Vagina (tissue), 2 donors: Measurements from ENCODE around the gene RCAN3. TPM values are rescaled to one million over a fixed set of nuclear protein-coding genes. Genes with fewer than 3 reads are reported as not detected.

ENCODE experiments used
- DNase-seq, 2 donors: peaks; one replicate each; pipeline ENCODE4 v3.0.0-alpha.2; 2017; ENCODE audit errors: extremely low spot score in 2 of 2
- H3K27ac ChIP-seq: fragments of 200-600 bp; sonication (generic); one replicate; pipeline ENCODE4 v1.5.1; 2019
- H3K27me3 ChIP-seq: fragments of 200-600 bp; sonication (generic); one replicate; pipeline ENCODE4 v1.5.1; 2019
- H3K36me3 ChIP-seq, 2 donors: fragments of 200-600 bp; sonication (generic); one replicate each; pipeline ENCODE4 v1.5.1; 2017 to 2019
- H3K4me1 ChIP-seq: fragments of 200-600 bp; sonication (generic); one replicate; pipeline ENCODE4 v1.5.1; 2019
- H3K4me3 ChIP-seq, 2 donors: fragments of 200-600 bp; sonication (generic); 1 replicate in 1 of 2; 2 replicates in 1 of 2; pipeline ENCODE4 v1.5.1; 2016 to 2019
- H3K9me3 ChIP-seq: fragments of 200-600 bp; sonication (generic); one replicate; pipeline ENCODE4 v1.5.1; 2019
- CTCF ChIP-seq, 3 experiments: fragments of 450-650 bp in 2 of 3; fragments of 200-600 bp in 1 of 3; sonication (generic) in 1 of 3; IDR thresholded peaks; one replicate each; pipeline ENCODE4 v1.5.1; 2017 to 2019; ENCODE audit warnings: antibody characterized with exemption in 3 of 3, mild to moderate bottlenecking in 2 of 3, moderate library complexity in 2 of 3
- POLR2A ChIP-seq, 2 donors: fragments of 450-650 bp; IDR thresholded peaks; one replicate each; pipeline ENCODE4 v1.6.1; 2017; ENCODE audit warnings: antibody characterized with exemption in 2 of 2, mild to moderate bottlenecking in 2 of 2, moderate library complexity in 2 of 2
- POLR2AphosphoS5 ChIP-seq, 2 donors: sonication (generic); formaldehyde crosslinking; IDR thresholded peaks; one replicate each; pipeline ENCODE4 v1.9.0; 2017; ENCODE audit warnings: antibody characterized with exemption in 2 of 2, mild to moderate bottlenecking in 2 of 2, low read depth in 1 of 2; ENCODE audit not compliant: insufficient read depth in 1 of 2
- intact Hi-C: fragments of 100-400 bp; cut with DNase I; formaldehyde crosslinking; loops from one replicate; pipeline ENCODE4 v1.15.1; 2023
- total RNA-seq: library from RNA; depleted of rRNA; stranded (reverse); fragments of >200 nt; gene quantifications from one replicate; pipeline ENCODE4 v1.2.3, GENCODE V29; 2016

The RCAN3 gene
- total RNA-seq, 1 donor from 2014 or later = 11.3 TPM

- Histone ChIP-seq H3K36me3 (no peaks in the 10 kb centered on the region), H3K9me3 (no peaks in the 10 kb centered on the region), H3K4me3 (no peak overlapping the region), H3K4me1 (no peaks in the 10 kb centered on the region), H3K27me3 (no peaks in the 10 kb centered on the region), H3K27ac (no peak overlapping the region)
- DNase-seq = no peak
- intact Hi-C loops = no loop called here
- TF ChIP-seq POLR2AphosphoS5 (IDR thresholded peaks at IDR 0.05; ENCODE audit: insufficient read depth in 1 of 2, low read depth in 1 of 2) (no peak), CTCF (IDR thresholded peaks at IDR 0.05) (no peak), POLR2A (IDR thresholded peaks at IDR 0.05) (no peak)
These were observed 67.9 kb downstream of the RCAN3 start for GRCh38 chr1:24570265-24571125.

DNA sequence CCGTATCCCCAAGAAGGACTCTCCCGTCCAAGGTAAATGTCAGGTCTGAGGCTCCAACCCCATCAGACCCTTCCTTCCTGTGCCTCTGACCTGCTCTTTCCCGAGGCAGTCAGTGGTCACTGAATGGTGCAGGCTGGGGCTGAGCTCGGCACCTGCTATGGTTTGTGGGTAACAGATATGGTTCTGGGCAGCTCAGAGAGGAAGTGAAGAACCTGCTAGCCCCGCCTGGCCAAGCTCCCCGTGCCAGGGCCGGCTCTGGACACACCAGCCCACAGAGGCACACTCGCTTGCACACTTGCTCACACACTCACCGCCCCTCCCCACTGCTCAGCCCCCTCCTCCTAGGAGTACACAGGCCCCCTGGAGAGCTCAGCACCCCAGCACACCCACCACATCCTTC is 69.7 kb downstream of the RCAN3 start:
- no peak overlapping the region for H3K27ac ChIP-seq
- no peaks in the 10 kb centered on the region for H3K27me3 ChIP-seq
- no peak overlapping the region for H3K4me3 ChIP-seq
- intact Hi-C loops = no loop called here
- H3K4me1 ChIP-seq = no peaks in the 10 kb centered on the region
- TF ChIP-seq CTCF (IDR thresholded peaks at IDR 0.05) = no peak
- TF ChIP-seq POLR2AphosphoS5 (IDR thresholded peaks at IDR 0.05; ENCODE audit: insufficient read depth in 1 of 2, low read depth in 1 of 2) = no peak
- no peak for TF ChIP-seq POLR2A (IDR thresholded peaks at IDR 0.05)
- no peaks in the 10 kb centered on the region for H3K36me3 ChIP-seq
- no peaks in the 10 kb centered on the region for H3K9me3 ChIP-seq
- no peak for DNase-seq

DNA sequence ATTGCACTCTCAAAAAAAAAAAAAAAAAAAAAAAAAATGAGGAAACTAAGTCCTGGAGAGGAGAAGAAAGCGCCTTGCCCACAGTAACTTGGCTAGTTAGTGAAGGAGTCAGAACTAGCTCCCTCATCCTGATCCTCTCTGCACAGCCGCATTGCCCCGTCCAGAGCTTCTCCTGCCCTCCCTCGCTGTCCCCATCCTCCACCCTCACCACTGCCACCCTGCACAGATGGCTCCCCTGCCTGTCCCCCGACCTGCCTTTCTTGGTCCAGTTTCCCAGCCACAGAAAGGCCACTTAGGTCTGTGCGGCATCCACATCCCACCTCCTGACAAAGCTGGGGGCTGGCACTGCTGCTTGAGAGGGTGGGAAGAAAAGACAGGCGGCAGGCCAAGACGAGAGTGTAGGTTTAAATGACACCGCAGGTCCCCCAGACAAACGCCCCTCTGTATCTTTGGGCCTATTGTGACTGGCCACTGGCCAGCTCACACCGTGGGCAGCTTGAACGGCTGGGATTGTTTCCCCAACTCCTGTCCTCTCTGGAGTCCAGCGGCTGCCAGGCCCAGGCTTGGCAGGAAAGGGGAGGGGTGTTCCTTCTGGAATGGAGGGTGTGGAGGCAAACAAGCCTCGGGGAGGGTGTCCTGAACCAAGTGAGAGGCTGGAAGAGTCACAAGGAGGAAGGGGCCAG is 73.4 kb downstream of the RCAN3 start:
- Histone ChIP-seq H3K36me3 (no peaks in the 10 kb centered on the region), H3K4me3 (no peak overlapping the region), H3K27me3 (no peaks in the 10 kb centered on the region), H3K9me3 (no peaks in the 10 kb centered on the region), H3K4me1 (no peaks in the 10 kb centered on the region), H3K27ac (no peak overlapping the region)
- DNase-seq = no peak
- TF ChIP-seq POLR2A (IDR thresholded peaks at IDR 0.05) (no peak), POLR2AphosphoS5 (IDR thresholded peaks at IDR 0.05; ENCODE audit: insufficient read depth in 1 of 2, low read depth in 1 of 2) (no peak), CTCF (IDR thresholded peaks at IDR 0.05) (no peak)
- intact Hi-C loops = no loop called here

GRCh38 chr1:24578846-24579245 is 76.2 kb downstream of the RCAN3 start:
- no peaks in the 10 kb centered on the region for H3K4me1 ChIP-seq
- H3K36me3 ChIP-seq = no peaks in the 10 kb centered on the region
- no peak for DNase-seq
- no peak overlapping the region for H3K27ac ChIP-seq
- no peak for TF ChIP-seq CTCF (IDR thresholded peaks at IDR 0.05)
- TF ChIP-seq POLR2A (IDR thresholded peaks at IDR 0.05) = no peak
- TF ChIP-seq POLR2AphosphoS5 (IDR thresholded peaks at IDR 0.05; ENCODE audit: insufficient read depth in 1 of 2, low read depth in 1 of 2) = no peak
- no peaks in the 10 kb centered on the region for H3K27me3 ChIP-seq
- intact Hi-C loops = no loop called here
- H3K4me3 ChIP-seq = no peak overlapping the region
- no peaks in the 10 kb centered on the region for H3K9me3 ChIP-seq

DNA sequence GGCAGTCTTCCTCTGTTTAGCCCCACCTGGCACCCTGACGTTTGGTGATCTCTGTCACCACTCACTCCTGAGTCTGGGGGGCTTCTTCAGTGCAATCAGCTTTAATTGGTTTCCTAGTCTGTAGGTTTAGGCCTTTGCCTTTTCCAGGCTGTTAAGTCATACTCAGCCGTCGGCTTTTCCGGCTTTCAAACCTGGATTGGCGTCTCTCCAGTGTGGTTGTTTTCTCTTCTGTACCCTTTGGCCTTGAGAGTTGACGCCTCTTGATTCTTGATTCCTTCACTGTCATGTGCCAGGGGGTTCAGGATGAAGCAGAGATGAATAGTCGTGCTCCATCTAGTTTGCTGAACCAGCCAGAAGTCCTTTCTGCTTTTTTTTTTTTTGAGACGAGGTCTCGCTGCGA is 78.1 kb downstream of the RCAN3 start:
- no peaks in the 10 kb centered on the region for H3K27me3 ChIP-seq
- intact Hi-C loops = no loop called here
- no peak for TF ChIP-seq POLR2A (IDR thresholded peaks at IDR 0.05)
- H3K9me3 ChIP-seq = no peaks in the 10 kb centered on the region
- H3K4me3 ChIP-seq = no peak overlapping the region
- H3K27ac ChIP-seq = no peak overlapping the region
- no peaks in the 10 kb centered on the region for H3K4me1 ChIP-seq
- DNase-seq = no peak
- H3K36me3 ChIP-seq = no peaks in the 10 kb centered on the region
